Measurements from ENCODE around the gene TMEM145. TPM values are rescaled to one million over a fixed set of nuclear protein-coding genes. Genes with fewer than 3 reads are reported as not detected.

TMEM145 gene
- total RNA-seq, 1 experiment from 2014 or later, result 0.85 TPM

DNA sequence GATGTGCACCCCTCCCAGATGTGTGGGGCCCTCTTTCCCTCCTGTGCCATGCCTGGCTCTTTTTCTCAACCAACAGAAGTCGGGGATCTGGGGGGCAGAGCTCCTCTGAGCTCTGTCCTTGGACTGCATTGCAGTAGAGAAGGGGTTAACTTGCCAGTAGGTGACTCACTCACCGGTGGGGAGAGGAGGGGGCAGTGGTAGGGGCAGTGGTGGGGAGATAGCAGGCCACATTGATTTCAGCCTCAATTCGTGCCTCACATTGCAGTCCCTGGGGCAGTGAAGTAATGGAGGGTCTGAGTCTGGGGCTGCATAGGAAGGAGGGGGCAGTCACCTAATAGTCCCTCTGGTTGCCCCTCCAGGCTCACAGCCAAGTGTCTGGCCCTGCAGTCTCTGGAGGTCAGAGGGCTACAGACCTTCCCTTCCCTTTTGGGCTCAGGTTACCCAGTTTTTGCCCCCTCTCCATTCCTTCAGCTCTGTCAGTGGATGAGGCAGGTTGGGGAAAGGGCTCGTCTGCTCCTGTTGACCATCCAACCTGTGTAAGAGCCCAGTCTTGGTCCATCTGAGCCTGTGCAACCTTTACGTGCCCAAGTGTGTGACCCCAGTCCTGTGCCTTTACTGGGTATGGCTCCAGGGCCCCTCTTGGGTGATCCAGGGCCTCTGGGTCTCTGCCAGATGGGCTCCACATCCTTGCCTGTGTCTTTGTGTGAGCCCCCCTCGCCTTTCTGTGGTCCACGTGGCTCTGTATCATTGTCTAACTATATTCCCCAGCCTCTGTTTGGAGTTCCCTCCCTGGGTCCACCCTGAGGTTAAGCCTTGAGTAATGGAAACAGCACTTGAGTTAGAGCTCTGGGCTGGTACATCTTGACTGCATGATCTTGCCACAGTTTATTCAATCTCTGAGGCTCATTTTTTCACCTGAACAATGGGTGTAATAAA is 31.0 kb upstream of the TMEM145 start:
- H3K27ac ChIP-seq, result peak overlapping the region; percentile 69
- H3K27me3 ChIP-seq, result no peaks in the 10 kb centered on the region
- H3K4me3 ChIP-seq, result peak overlapping the region; percentile 65
- peak; percentile 72 to 73 for DNase-seq
- H3K9me3 ChIP-seq (replicated peaks), result no peaks in the 10 kb centered on the region
- peaks cover 3% of the 10 kb centered on the region; the same call in 1 of the 2 replicates for H3K36me3 ChIP-seq
- peaks cover 49% of the 10 kb centered on the region for H3K4me1 ChIP-seq

DNA sequence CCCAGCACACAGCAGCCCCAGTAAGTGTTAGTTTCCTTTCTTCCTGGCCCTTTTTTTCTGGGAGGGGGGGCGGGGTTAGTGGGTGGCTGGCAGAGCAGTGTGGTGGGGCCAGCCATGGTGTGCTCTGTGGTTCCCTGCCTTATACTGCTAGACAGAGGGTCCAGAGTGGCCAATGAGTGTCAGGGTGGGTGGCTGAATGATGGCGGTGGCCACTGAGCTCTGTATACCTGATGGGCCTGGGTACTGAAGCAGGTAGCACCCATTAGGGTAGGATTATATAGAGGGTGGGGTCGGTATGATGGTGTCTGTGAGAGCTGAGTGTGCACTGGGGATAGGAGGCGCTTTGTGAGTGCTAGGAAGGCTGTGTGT is 30.3 kb upstream of the TMEM145 start:
- peak overlapping the region; percentile 67 for H3K4me3 ChIP-seq

DNA sequence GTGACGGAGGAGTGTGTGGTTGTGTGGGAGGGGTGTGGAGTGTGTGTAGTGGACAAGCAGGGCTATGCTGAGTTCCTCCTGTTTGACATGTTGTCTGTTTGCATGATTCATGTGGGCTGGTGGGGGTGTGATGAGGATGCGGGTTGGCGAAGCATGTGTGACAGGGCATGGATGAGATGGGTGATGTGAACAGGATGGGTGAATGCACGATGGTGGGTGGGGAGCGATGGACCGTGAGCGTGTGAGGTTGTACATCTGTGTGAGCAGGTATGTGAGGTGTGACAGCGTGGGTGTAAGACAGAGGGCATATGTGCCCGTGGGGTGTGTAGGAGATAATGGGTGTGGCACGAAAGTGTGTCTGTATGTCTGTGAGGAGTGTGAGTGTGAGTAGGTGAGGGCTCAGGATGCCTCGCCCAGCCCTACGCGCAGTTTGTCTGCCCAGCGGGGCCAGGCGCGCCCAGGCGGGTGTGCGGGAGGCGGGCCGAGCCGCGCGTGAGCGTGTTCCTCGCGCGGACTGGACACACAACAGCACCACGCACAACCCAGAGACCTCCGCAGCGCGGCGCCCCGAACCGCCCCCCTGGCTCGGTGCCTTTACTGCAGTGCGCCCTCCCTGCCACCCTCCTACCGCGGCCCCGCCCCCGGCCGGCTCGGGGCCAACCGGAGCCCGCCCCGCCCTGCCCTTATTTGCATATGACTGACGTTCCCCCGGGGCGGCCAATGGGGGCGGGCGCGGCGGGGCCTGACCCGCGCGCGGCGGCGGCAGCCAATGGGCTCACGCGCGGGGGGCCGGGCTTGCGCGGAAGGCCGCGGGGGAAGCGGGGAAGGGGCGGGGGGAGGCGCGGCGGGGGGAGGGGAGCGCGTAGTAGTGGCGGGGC is 29.7 kb upstream of the TMEM145 start:
- peak; percentile 94 to 95 for DNase-seq
- Histone ChIP-seq H3K9me3 (replicated peaks) (no peaks in the 10 kb centered on the region), H3K36me3 (peaks cover 13% of the 10 kb centered on the region), H3K4me3 (peak overlapping the region; percentile 67), H3K27ac (no peak overlapping the region), H3K4me1 (peaks cover 41% of the 10 kb centered on the region), H3K27me3 (no peaks in the 10 kb centered on the region)

More for the DNA sequence above, 30.3 kb upstream of the TMEM145 start:
- peaks cover 10% of the 10 kb centered on the region for H3K36me3 ChIP-seq
- H3K9me3 ChIP-seq (replicated peaks), result no peaks in the 10 kb centered on the region
- no peak for DNase-seq
- H3K27ac ChIP-seq, result no peak overlapping the region
- H3K4me1 ChIP-seq, result peaks cover 47% of the 10 kb centered on the region
- no peaks in the 10 kb centered on the region for H3K27me3 ChIP-seq

DNA sequence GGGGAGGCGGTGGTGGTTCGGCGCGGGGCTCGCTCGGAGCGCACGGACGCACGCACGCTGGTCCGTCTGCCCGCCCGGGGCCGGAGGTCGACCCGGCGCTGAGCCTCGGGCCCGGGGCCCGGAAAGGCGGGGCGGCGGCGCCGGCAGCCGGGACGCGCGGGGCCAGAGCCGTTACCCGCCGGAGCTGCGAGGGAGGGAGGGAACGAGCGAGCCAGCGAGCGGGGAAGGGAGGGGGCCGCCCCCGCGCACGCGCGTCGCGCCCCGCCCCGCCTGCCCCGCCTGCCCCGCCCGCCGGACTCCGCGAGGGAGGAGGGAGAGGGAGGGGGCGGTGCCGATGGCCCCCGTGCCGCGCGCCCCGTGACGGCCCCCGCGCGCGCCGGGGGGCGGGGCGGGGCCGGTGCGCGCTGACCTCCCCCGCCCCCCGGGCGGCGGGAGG is 29.0 kb upstream of the TMEM145 start:
- Histone ChIP-seq H3K27me3 (no peaks in the 10 kb centered on the region), H3K36me3 (peaks cover 15% of the 10 kb centered on the region), H3K4me3 (peak overlapping the region; percentile 67), H3K27ac (no peak overlapping the region), H3K9me3 (replicated peaks) (no peaks in the 10 kb centered on the region), H3K4me1 (peaks cover 34% of the 10 kb centered on the region)
- DNase-seq, result peak; percentile 80 to 85

DNA sequence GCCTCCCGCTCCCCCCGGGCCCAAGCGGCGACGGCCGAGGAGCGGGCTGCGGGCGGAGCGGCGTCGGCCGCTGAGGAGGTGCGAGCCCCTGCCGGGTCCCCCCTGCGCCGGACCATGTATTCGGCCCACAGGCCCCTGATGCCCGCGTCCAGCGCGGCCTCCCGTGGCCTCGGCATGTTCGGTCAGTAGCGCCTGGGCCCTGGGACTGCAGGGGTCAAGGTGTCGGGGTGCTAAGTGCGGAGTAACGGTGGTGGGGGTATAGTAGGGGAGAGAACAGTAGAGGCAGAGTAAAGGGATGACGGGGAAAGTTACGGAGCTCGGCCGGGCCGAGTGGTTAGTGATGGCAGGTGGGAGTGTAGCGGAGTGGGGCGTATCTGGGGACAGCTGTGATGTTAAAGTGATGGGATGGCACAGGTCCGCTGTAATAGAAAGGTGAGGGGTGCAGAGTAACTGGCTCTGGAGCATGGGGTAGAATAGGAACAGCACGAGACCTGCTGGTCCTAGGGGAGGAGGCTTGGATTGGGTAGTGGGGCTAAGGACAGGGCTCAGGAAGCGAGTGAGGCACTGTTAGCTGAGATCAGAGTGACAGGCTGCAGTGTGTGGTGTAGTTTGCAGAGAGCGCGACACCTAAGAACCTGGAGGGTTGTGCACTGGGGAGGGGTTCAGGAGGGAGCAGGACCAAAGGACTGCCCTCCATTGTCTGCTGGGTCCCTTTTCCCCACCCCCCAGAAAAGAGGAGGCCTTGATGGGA is 28.3 kb upstream of the TMEM145 start:
- Histone ChIP-seq H3K27me3 (no peaks in the 10 kb centered on the region), H3K4me3 (peak overlapping the region; percentile 75), H3K27ac (no peak overlapping the region), H3K36me3 (peaks cover 18% of the 10 kb centered on the region), H3K9me3 (replicated peaks) (no peaks in the 10 kb centered on the region), H3K4me1 (peaks cover 29% of the 10 kb centered on the region)
- DNase-seq, result peak; percentile 21 to 39

DNA sequence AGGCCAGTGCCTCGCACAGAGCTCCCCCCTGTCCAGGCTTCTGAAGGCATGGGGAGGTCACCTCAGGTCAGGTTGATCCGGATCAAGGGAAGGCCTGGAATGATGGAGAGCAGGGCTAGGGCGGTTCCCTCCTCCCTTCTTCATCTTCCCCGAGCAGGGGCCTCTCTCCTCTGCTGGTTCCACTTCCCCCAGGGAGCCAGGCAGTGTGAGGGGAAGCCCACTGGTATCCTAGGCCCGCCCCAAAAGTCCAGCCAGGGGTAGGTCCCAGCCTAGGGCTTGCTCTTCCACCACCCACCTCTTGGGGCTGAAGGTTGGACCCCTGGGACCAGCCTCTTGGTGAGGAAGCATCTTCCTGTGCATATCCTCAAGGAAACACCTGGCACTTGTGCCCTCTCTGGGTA is 27.6 kb upstream of the TMEM145 start:
- H3K27me3 ChIP-seq, result no peaks in the 10 kb centered on the region
- no peak for DNase-seq
- peaks cover 21% of the 10 kb centered on the region for H3K36me3 ChIP-seq
- H3K4me3 ChIP-seq, result no peak overlapping the region; the same call in 1 of the 2 replicates
- H3K27ac ChIP-seq, result no peak overlapping the region
- H3K9me3 ChIP-seq (replicated peaks), result no peaks in the 10 kb centered on the region
- H3K4me1 ChIP-seq, result peaks cover 29% of the 10 kb centered on the region

DNA sequence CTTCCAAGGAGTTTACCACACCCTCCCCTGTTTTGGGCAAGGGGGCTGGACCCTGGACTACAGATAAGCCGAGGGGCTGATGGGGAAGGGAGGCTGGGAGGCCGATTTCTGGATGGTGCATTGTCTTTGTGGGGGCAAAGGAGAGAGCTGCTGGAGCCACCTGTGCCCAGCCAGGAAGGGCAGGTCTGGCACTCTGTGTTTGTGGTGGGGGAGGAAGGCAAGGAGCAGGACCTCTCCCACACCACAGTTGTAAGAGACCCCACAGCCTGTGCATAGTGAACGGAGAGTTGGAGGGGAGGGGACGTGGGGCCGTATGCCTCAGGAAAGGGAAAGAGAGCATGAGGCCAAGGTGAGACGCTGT is 27.1 kb upstream of the TMEM145 start:
- Histone ChIP-seq H3K9me3 (replicated peaks) (no peaks in the 10 kb centered on the region), H3K27ac (no peak overlapping the region), H3K36me3 (peaks cover 26% of the 10 kb centered on the region), H3K27me3 (no peaks in the 10 kb centered on the region), H3K4me1 (peaks cover 29% of the 10 kb centered on the region), H3K4me3 (no peak overlapping the region)
- DNase-seq, result no peak

DNA sequence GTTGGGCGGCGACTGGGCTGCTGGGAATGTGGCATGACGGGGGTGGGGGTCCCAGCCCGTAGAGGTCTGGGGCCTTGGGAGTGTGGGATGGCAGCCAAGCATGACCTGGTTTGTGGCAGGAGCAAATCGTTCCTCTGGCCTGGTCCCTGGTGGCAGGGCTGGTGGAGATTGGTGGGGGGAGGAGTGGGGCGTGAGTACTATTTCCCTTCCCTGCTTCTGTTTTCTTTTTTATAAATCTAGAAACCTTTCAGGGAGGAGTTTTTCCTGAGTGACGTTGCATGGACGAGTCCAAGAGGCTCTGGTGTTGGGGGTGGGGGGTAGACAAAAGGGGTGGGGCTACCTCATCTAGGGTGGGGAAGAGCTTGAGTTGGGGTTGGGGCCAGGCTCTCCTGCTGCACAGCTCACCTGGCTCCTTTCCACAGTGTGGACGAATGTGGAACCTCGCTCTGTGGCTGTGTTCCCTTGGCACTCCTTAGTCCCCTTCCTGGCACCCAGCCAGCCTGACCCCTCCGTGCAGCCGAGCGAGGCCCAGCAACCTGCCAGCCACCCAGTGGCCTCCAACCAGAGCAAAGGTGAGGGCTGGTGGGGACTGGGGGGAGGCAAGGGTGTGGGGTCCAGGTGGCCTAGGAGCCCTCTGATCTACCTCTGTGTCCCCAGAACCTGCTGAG is 26.6 kb upstream of the TMEM145 start:
- Histone ChIP-seq H3K4me3 (no peak overlapping the region), H3K4me1 (peaks cover 25% of the 10 kb centered on the region), H3K36me3 (peaks cover 31% of the 10 kb centered on the region), H3K9me3 (replicated peaks) (no peaks in the 10 kb centered on the region), H3K27ac (no peak overlapping the region), H3K27me3 (no peaks in the 10 kb centered on the region)
- no peak for DNase-seq

DNA sequence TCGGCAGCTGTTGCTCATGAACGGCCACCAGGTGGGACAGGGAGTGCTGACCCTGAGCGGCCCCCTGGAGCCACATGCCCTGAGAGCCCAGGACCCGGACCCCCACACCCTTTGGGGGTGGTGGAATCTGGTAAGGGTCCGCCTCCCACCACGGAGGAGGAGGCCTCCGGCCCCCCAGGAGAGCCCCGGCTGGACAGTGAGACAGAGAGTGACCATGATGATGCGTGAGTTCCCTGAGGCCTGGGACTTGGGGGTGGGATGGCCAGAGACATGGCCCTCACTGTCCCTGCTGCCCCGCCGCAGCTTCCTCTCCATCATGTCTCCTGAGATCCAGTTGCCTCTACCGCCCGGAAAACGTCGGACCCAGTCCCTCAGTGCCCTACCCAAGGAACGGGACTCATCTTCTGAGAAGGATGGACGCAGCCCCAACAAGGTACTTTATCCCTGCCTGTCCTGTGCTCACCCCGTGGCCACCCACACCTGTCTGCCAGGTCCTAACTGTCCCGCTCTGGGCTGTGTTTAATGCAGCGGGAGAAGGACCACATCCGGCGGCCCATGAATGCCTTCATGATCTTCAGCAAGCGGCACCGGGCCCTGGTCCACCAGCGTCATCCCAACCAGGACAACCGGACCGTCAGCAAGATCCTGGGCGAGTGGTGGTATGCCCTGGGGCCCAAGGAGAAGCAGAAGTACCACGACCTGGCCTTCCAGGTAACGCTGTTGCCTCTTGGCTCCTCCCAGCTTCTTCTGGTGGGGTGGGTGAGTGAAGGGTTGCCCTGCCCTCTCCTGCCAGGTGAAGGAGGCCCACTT is 25.9 kb upstream of the TMEM145 start:
- H3K27me3 ChIP-seq, result no peaks in the 10 kb centered on the region
- no peak overlapping the region for H3K27ac ChIP-seq
- H3K9me3 ChIP-seq (replicated peaks), result no peaks in the 10 kb centered on the region
- DNase-seq, result no peak
- peaks cover 36% of the 10 kb centered on the region for H3K36me3 ChIP-seq
- H3K4me3 ChIP-seq, result no peak overlapping the region
- peaks cover 18% of the 10 kb centered on the region for H3K4me1 ChIP-seq

DNA sequence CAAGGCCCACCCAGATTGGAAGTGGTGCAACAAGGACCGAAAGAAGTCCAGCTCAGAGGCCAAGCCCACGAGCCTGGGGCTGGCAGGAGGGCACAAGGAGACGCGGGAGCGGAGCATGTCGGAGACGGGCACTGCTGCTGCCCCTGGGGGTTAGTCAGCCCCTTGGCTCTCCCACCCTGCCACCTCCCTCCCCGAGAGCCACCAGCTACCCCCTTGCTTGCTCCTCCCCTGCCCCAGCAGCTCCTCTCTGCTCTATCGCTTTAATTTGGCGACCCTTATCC is 25.3 kb upstream of the TMEM145 start:
- H3K4me1 ChIP-seq, result peaks cover 14% of the 10 kb centered on the region
- no peak overlapping the region for H3K27ac ChIP-seq
- no peaks in the 10 kb centered on the region for H3K9me3 ChIP-seq (replicated peaks)
- no peak for DNase-seq
- H3K27me3 ChIP-seq, result no peaks in the 10 kb centered on the region
- peaks cover 38% of the 10 kb centered on the region for H3K36me3 ChIP-seq
- no peak overlapping the region for H3K4me3 ChIP-seq

DNA sequence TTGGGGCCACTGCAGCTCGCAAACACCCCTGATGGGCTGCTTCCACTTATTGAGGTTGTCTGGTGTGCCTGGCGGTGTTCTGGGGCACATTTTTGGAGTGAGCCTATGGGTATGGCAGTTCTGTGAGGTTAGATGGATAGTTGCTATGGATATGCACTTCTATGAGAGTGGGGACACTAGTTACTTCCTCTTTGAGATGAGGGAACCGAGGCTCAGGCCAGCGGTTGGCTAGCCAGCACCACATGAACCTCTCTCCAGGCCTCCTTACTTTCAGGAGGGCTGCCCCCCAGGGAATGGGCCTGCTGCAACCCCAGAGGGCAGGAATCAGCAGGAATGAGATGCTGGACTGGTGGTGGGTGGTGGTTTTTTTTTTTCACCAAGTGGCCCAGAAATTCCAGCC is 24.7 kb upstream of the TMEM145 start:
- peaks cover 43% of the 10 kb centered on the region for H3K36me3 ChIP-seq
- H3K27ac ChIP-seq, result no peak overlapping the region
- no peaks in the 10 kb centered on the region for H3K9me3 ChIP-seq (replicated peaks)
- no peaks in the 10 kb centered on the region for H3K27me3 ChIP-seq
- DNase-seq, result no peak
- peaks cover 9% of the 10 kb centered on the region; the same call in 1 of the 2 replicates for H3K4me1 ChIP-seq
- H3K4me3 ChIP-seq, result no peak overlapping the region

DNA sequence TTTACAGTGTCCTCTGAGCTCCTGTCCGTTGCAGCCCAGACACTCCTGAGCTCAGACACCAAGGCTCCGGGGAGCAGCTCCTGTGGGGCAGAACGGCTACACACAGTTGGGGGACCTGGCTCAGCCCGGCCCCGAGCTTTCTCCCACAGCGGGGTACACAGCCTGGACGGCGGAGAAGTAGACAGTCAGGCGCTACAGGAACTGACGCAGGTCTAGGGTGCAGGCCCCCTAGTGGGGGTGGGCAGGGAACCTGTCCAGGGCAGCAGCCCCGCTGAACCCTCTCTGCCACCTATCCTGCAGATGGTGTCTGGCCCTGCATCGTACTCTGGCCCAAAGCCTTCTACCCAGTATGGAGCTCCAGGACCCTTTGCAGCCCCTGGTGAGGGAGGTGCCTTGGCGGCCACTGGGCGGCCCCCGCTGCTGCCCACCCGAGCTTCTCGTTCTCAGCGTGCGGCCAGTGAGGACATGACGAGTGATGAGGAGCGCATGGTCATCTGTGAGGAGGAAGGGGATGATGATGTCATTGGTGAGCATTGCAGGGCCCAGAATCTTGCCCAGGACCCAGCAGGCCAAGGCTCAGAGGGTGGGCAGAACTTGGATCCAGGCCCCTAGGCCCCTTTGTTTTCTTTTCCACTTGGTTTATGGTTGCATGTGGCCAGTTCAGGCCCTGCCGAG is 24.1 kb upstream of the TMEM145 start:
- Histone ChIP-seq H3K9me3 (replicated peaks) (no peaks in the 10 kb centered on the region), H3K36me3 (peaks cover 46% of the 10 kb centered on the region), H3K4me3 (no peak overlapping the region)

DNA sequence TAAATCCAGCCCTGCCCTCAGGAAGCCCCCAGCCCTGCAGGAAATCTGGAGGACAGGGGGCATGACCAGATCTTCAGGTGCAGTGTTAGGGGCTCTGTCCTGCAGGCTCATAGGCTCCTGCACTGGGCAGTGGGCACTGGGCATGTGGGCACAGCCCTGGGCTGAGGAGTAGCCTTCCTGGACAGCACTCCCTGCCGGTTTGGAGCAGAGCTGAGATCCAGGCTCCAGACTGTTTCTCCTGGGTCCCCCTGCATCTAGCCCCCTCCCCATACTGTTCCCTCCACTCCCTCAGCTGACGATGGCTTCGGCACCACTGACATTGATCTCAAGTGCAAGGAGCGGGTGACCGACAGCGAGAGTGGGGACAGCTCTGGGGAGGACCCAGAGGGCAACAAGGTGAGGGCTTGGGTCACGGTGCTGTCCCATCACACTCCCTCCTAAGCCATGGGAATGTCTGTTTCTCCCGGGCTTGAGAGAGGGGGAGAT is 23.5 kb upstream of the TMEM145 start:
- H3K9me3 ChIP-seq (replicated peaks), result no peaks in the 10 kb centered on the region
- H3K36me3 ChIP-seq, result peaks cover 51% of the 10 kb centered on the region

More for the DNA sequence above, 24.1 kb upstream of the TMEM145 start:
- H3K27ac ChIP-seq, result no peak overlapping the region
- H3K27me3 ChIP-seq, result no peaks in the 10 kb centered on the region
- no peak for DNase-seq
- peaks cover 9% of the 10 kb centered on the region; the same call in 1 of the 2 replicates for H3K4me1 ChIP-seq

More for the DNA sequence above, 23.5 kb upstream of the TMEM145 start:
- H3K4me1 ChIP-seq, result peaks cover 9% of the 10 kb centered on the region; the same call in 1 of the 2 replicates
- H3K27ac ChIP-seq, result no peak overlapping the region
- no peaks in the 10 kb centered on the region for H3K27me3 ChIP-seq
- no peak overlapping the region for H3K4me3 ChIP-seq
- no peak for DNase-seq
